GM11168 (cell line): ENCODE measurements around the gene NUBPL.
"Not testable (repeated sequence)": the region's sequence is repeated elsewhere in the genome, so short reads cannot be mapped to it uniquely, and the experiment has no call there.

Source experiments
- in situ Hi-C: fragments of 300-500 bp; cut with MboI; formaldehyde crosslinking; loops from one replicate; pipeline ENCODE4 v1.12.0; 2022; ENCODE audit warnings: low sequenced_read_pairs; ENCODE audit not compliant: unreplicated experiment

NUBPL gene

GRCh38 chr14:31717294-31718085 lies 156.3 kb downstream of the NUBPL start:
- in situ Hi-C loops = no loop called here

GRCh38 chr14:31718585-31718984 lies 157.4 kb downstream of the NUBPL start:
- in situ Hi-C loops = no loop called here

GRCh38 chr14:31718985-31719384 lies 157.8 kb downstream of the NUBPL start:
- in situ Hi-C loops = no loop called here

- in situ Hi-C loops = no loop called here
These were observed 165.1 kb downstream of the NUBPL start for GRCh38 chr14:31726337-31726736.

- in situ Hi-C loops = no loop called here
These were observed 166.6 kb downstream of the NUBPL start for GRCh38 chr14:31727797-31728196.

- in situ Hi-C loops = no loop called here
These were observed 179.5 kb downstream of the NUBPL start for GRCh38 chr14:31740688-31741087.

- in situ Hi-C loops = no loop called here
These were observed 184.5 kb downstream of the NUBPL start for GRCh38 chr14:31745741-31746140.

GRCh38 chr14:31746326-31746725 lies 185.1 kb downstream of the NUBPL start:
- in situ Hi-C loops = no loop called here

- in situ Hi-C loops = no loop called here
These were observed 188.1 kb downstream of the NUBPL start for GRCh38 chr14:31749275-31749674.

GRCh38 chr14:31751047-31751446 lies 189.8 kb downstream of the NUBPL start:
- in situ Hi-C loops = not testable (repeated sequence)

GRCh38 chr14:31752867-31753661 lies 191.9 kb downstream of the NUBPL start:
- in situ Hi-C loops = no loop called here

- in situ Hi-C loops = no loop called here
These were observed 197.7 kb downstream of the NUBPL start for GRCh38 chr14:31758941-31759340.

- in situ Hi-C loops = no loop called here
These were observed 199.1 kb downstream of the NUBPL start for GRCh38 chr14:31760277-31760676.

GRCh38 chr14:31761325-31761724 lies 200.1 kb downstream of the NUBPL start:
- in situ Hi-C loops = no loop called here

GRCh38 chr14:31763041-31763440 lies 201.8 kb downstream of the NUBPL start:
- in situ Hi-C loops = no loop called here

- in situ Hi-C loops = no loop called here
These were observed 205.2 kb downstream of the NUBPL start for GRCh38 chr14:31766315-31766892.

GRCh38 chr14:31768355-31768754 lies 207.2 kb downstream of the NUBPL start:
- in situ Hi-C loops = no loop called here

- in situ Hi-C loops = no loop called here
These were observed 209.1 kb downstream of the NUBPL start for GRCh38 chr14:31770271-31770670.

- in situ Hi-C loops = no loop called here
These were observed 213.4 kb downstream of the NUBPL start for GRCh38 chr14:31774567-31774966.

- in situ Hi-C loops = no loop called here
These were observed 216.1 kb downstream of the NUBPL start for GRCh38 chr14:31777312-31777711.

GRCh38 chr14:31781578-31781977 lies 220.4 kb downstream of the NUBPL start:
- in situ Hi-C loops = no loop called here
